ENCODE measurements around the gene ATAD1. TPM values are rescaled to one million over a fixed set of nuclear protein-coding genes. Genes with fewer than 3 reads are reported as not detected.
A peak's percentile ranks its signal among the peaks of the same experiment; 100 is the strongest.
"Not testable (repeated sequence)": the region's sequence is repeated elsewhere in the genome, so short reads cannot be mapped to it uniquely, and the experiment has no call there.

ATAD1 gene
- total RNA-seq, 2 experiments from 2014 or later, result 43.8 to 49.3 TPM

- CTCF ChIA-PET, result interaction anchor here (0.7 kb wide), 1 partner anchor 15 kb away, joined by 3 read pairs; no protein-coding TSS in a partner anchor
- Mint-ChIP-seq H3K9me3 (peaks cover 28% of the 10 kb centered on the region), H3K4me3 (no peak overlapping the region)
Measured at GRCh38 chr10:87804939-87805569, 13.0 kb downstream of the ATAD1 start.

GRCh38 chr10:87803831-87804230, 14.2 kb downstream of the ATAD1 start:
- POLR2A ChIA-PET, result interaction anchor here (0.6 to 2.0 kb wide), 2 partner anchors 14 to 28 kb away, joined by 3 to 4 read pairs; partner anchors contain the start of gene ATAD1
- Mint-ChIP-seq H3K36me3 (ENCODE audit: low read depth) (peaks cover 73% of the 10 kb centered on the region), H3K27ac (no peak overlapping the region), H3K9me3 (peaks cover 30% of the 10 kb centered on the region), H3K4me3 (no peak overlapping the region), H3K27me3 (no peaks in the 10 kb centered on the region), H3K4me1 (ENCODE audit: low read depth) (peaks cover 34% of the 10 kb centered on the region)
- no peak for TF ChIP-seq CTCF (IDR thresholded peaks at IDR 0.05)
- intact Hi-C loops (cut with micrococcal nuclease), result no loop called here
- DNase-seq (no peak), ATAC-seq (no peak)
- CTCF ChIA-PET, result interaction anchor here (1.2 kb wide), 1 partner anchor 10 kb away, joined by 3 read pairs; no protein-coding TSS in a partner anchor

More at GRCh38 chr10:87804939-87805569, 13.0 kb downstream of the ATAD1 start:
- DNase-seq, result no peak
- peaks cover 74% of the 10 kb centered on the region for H3K36me3 Mint-ChIP-seq (ENCODE audit: low read depth)
- H3K27ac Mint-ChIP-seq, result peak overlapping the region; percentile 31
- TF ChIP-seq CTCF (IDR thresholded peaks at IDR 0.05), result no peak
- peak; percentile 55 for ATAC-seq
- POLR2A ChIA-PET, result interaction anchor here (1.0 kb wide), 1 partner anchor 13 kb away, joined by 5 read pairs; the partner anchor contains the start of gene ATAD1
- H3K27me3 Mint-ChIP-seq, result no peaks in the 10 kb centered on the region
- peaks cover 29% of the 10 kb centered on the region for H3K4me1 Mint-ChIP-seq (ENCODE audit: low read depth)
- intact Hi-C loops (cut with micrococcal nuclease), result no loop called here

GRCh38 chr10:87803328-87803727, 14.7 kb downstream of the ATAD1 start:
- CTCF ChIA-PET, result interaction anchor here (1.2 kb wide), 1 partner anchor 10 kb away, joined by 3 read pairs; no protein-coding TSS in a partner anchor
- intact Hi-C loops (cut with micrococcal nuclease), result no loop called here
- Mint-ChIP-seq H3K9me3 (peaks cover 30% of the 10 kb centered on the region), H3K4me1 (ENCODE audit: low read depth) (peaks cover 38% of the 10 kb centered on the region), H3K27ac (no peak overlapping the region), H3K36me3 (ENCODE audit: low read depth) (peaks cover 76% of the 10 kb centered on the region), H3K4me3 (no peak overlapping the region), H3K27me3 (no peaks in the 10 kb centered on the region)
- no peak for TF ChIP-seq CTCF (IDR thresholded peaks at IDR 0.05)
- ATAC-seq (no peak), DNase-seq (no peak)
- POLR2A ChIA-PET, result interaction anchor here (0.8 to 2.0 kb wide), 2 partner anchors 11 to 15 kb away, joined by 3 to 4 read pairs; partner anchors contain the start of gene ATAD1

- H3K27ac Mint-ChIP-seq; intact Hi-C loops (cut with micrococcal nuclease); DNase-seq; H3K27me3 Mint-ChIP-seq; CTCF ChIA-PET; H3K4me3 Mint-ChIP-seq; ATAC-seq: not testable (repeated sequence)
- H3K9me3 Mint-ChIP-seq, result peaks cover 30% of the 10 kb centered on the region
- peaks cover 83% of the 10 kb centered on the region for H3K36me3 Mint-ChIP-seq (ENCODE audit: low read depth)
- POLR2A ChIA-PET, result interaction anchor here (2.0 kb wide), 1 partner anchor 16 kb away, joined by 4 read pairs; the partner anchor contains the start of gene ATAD1
- peaks cover 49% of the 10 kb centered on the region for H3K4me1 Mint-ChIP-seq (ENCODE audit: low read depth)
Measured at GRCh38 chr10:87801813-87802435, 16.1 kb downstream of the ATAD1 start.

- no peak for TF ChIP-seq CTCF (IDR thresholded peaks at IDR 0.05)
- ATAC-seq, result no peak
- CTCF ChIA-PET, result no interaction called here
- POLR2A ChIA-PET, result interaction anchor here (0.6 to 1.9 kb wide), 2 partner anchors 18 to 780 kb away, joined by 3 to 7 read pairs; partner anchors contain the start of gene ATAD1
- H3K4me1 Mint-ChIP-seq (ENCODE audit: low read depth), result peaks cover 39% of the 10 kb centered on the region
- H3K4me3 Mint-ChIP-seq, result no peak overlapping the region
- H3K27ac Mint-ChIP-seq, result no peak overlapping the region
- intact Hi-C loops (cut with micrococcal nuclease), result no loop called here
- DNase-seq, result no peak
- H3K27me3 Mint-ChIP-seq, result no peaks in the 10 kb centered on the region
- peaks cover 27% of the 10 kb centered on the region for H3K9me3 Mint-ChIP-seq
- peaks cover 68% of the 10 kb centered on the region for H3K36me3 Mint-ChIP-seq (ENCODE audit: low read depth)
Measured at GRCh38 chr10:87799860-87800259, 18.2 kb downstream of the ATAD1 start.
